Lung microvascular endothelial cell (primary cell): ENCODE results near the gene SELENOO. TPM values are rescaled to one million over a fixed set of nuclear protein-coding genes. Genes with fewer than 3 reads are reported as not detected.

Experiments used
- DNase-seq, 2 donors: peaks; one replicate each; pipeline versions ENCODE4 v3.0.0 to v3.0.0-alpha.2; 2010; ENCODE audit warnings: low read depth in 2 of 2
- total RNA-seq: library from RNA; depleted of rRNA; stranded (reverse); fragments of >200 nt; gene quantifications from 2 replicates; pipeline ENCODE4 v1.2.1, GENCODE V29; 2014

SELENOO gene
- total RNA-seq, 1 donor from 2014 or later = 14.1 TPM

DNA sequence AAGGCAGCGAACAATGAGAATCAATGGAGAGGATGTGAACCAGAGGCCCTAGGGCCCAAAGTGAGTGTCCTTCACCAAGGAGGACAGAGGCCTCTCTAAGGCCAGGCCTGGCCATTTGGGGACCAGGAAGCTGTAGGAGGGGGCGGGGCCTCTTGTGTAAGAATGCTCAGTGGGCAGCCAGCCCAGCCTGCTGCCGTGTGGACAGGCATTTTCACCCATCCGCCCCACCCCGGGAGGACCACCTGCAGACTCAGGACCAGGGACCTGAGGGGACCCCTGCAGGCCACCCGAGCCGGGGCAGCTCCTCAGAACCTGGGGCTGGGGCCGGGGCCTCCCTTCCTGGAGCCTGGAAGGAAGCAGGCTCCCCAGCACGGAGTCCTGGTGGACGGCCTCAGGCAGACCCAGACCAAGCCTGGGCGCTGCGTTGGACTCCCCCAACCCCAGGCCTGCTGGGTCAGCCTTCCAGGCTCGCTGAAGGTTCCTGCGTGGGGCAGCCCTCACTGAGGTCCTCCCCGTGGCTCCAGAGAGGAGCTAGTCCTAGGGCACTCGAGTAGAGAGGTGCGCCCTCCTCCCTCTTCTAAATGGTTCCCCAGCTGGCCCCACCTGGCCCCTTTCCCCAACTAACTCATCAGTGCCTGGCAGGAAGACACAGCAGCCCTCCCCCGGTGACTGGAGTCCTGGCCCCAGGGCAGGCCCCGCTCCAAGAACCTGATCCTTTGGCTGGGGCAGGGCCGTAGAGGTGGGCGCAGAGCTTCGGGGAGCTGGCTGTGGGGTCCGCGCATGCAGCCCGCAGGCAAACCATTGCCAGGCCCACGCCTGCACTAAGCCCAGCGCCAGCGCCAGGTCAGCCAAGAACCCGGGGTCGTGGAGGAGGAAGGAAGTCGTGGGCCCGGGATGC is 16.6 kb upstream of the SELENOO start:
- DNase-seq = peak in 1 of 2 donors; percentile 35

DNA sequence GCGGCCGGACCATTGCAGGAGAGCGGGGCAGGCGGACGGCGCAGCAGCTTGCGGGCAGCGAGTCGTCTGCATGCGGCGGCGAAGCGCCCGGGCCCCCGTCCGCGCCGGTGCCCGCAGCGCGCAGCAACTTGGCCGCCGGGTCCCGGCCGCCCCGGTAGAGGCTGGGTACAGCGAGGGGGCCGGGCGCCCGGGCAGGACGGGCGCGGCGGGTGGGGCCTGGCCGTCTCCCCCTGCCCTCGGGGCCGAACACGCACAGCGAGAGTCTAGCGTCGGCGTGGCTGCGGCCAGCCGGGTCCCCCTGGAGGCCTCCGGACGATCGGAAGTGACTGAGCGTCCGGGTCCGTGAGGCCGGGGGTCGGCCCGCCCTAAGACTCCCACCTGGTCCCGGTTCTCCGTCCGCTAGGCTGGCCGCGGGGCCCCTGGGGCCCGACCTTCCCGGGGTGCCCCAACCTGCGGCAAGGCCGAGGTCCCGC is 15.9 kb upstream of the SELENOO start:
- DNase-seq = peak in 1 of 2 donors; percentile 39

DNA sequence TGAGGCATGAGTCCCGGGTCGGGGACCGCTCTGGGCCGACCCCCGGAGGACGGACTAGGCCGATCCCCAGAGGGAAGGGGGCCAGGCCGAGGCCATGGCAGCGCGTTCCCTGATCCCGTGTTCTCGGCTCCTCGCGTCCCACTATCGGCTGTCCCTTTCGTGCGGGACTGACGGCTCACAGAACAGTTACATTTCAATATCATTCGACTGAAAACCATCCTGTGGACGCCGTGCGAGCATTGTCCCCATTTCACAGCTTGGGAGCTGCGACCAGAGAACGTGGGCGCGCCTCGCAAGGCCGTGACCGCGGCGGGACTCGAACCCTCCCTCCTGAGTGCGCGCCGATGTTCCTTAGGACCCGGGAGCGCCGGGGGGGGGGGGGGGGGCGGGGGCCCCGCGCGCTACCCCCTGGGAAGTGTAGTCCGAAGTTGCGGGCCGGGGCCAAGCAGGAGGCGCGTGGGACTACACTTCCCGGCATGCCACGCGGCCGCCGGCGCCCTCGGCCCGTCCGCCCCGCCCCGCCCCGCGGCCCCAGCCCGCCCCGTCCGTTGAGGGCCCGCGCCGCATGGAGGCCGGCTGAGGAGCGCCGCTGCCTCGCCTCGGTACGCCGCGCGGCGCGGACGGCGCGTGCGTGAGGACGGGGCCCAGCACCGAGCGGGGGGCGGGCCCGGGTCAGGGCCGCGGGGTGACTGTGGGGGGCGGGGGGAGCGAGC is 15.3 kb upstream of the SELENOO start, which contains the start of gene TRABD:
TRABD (plus strand) TSS at position 539 of the 713 bp plus-strand sequence. CDS start 7,148 bp downstream, outside the sequence.
- DNase-seq = peak; percentile 92 to 93

DNA sequence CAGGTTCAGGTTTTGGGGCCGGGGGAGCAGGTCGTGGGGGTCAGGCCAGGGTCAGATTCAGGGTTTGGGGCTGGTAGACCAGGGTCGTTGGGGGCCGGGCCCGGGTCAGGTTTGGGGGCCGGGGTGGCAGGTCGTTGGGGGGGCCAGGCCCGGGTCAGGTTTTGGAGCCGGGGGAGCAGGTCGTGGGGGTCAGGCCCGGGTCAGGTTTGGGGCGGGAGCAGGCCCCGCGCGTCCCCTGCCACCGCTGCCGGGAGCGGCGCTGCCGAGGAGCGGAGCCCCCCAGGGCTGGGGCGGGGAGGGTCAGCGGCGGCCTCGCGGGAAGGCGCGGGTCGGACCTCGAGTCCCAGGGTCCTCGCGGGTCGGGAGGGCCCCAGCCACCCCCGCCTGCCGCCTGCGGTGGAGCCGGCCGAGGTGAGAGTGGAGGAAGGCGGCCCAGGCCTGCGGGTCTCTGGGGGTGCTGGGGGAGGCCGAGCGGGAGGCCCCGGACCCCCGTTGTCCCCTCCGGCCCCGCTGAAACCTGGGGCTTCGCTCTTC is 14.6 kb upstream of the SELENOO start:
- no peak for DNase-seq

DNA sequence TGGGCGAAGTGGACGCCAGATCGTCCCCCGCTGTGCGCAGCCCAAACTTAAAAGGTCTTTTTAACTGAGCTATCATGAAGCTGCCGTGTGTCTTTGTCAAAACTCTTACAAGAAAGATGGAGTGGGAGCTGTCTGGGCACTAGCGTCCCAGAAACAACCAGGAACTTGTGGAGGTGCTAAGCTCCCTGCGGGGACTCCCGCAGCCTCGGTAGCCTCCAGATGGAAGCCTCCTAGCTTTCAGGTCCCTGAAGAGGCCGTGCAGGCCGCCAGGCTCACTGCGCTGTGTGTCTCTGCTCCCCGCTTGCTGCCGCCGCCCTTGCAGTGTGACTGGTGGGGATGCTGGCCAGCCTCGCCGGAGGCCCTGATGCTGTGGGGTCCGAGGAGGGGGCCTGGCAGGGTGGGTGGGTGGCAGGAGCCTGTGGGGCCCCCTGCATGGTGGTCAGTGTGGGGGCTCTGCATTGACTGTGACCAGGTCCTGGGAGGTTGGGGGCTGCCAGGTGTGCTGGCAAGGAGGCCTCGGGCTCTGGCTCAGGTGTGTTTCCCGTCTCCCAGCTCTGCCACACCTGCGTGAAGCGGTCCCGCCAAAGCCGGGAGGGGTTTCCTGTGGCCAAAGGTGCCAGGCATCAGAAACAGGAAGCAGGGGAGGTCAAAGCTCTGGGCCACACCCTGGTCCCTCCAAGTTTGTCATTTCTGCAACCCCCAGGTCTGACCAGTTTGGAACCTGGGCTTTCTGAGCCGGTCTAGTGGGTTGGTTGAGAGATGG is 13.9 kb upstream of the SELENOO start:
- peak; percentile 24 to 28 for DNase-seq

DNA sequence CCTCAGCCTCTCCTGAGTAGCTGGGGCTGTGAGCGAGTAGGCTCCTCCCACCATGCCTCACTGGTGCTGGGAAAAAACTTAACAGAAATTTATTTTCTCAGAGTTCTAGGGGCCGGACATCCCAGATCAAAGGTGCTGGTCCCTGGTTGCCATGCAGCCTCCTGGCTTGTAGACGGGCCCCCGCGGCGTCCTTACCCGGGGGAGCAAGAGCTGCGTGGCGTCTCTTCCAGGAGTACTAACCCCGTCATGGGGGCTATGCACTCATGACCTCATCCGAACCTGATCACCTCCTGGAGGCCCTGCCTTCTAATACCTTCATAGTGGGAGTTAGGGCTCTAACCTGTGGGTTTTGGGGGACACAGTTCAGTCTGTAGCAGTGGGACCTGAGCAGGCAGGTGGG is 12.5 kb upstream of the SELENOO start:
- no peak for DNase-seq

DNA sequence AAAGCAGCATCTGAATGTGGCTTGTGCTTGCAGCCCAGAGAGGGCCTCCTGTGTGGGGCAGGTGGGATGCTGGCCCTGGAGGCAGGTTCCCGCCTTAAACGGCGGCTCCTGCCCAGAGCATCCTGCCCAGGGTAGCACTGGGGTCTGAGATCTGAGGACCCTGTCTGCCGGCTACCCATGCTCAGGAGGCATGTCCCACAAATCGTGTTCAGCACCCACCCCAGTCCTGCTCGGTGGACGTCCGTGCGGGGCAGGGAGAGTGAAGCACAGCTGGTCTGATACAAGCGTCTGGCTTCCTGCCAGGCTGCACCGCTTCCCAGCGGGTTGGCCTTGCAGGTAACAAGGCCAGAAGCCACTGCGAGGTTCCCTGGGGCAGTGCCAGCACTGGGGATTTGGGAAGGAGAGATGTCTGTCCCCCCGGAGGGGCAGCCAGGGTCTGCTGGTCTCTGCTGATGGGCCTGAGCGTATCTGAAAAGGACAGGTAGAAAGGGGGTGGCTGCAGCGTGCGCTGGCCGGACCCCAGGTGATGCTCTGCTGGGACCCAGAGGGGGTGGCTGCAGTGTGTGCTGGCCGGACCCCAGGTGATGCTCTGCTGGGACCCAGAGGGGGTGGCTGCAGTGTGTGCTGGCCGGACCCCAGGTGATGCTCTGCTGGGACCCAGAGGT is 11.5 kb upstream of the SELENOO start:
- DNase-seq = no peak

DNA sequence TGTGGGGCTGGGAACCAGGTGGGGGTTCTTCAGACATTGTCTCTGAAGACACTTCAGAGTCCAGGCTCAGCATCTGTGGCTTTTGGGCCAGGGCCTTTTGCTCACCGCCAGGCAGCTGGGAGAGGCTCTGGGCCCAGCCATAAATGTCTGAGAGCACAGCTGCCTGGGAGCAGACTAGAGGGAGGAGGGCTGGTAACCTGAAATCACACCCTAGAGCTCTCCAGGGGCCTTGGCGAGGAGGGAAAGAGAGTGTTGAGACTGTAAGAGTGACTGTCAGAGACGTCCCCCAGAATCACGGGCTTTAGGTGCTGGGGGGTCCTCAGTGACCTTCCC is 11.0 kb upstream of the SELENOO start:
- DNase-seq = no peak

DNA sequence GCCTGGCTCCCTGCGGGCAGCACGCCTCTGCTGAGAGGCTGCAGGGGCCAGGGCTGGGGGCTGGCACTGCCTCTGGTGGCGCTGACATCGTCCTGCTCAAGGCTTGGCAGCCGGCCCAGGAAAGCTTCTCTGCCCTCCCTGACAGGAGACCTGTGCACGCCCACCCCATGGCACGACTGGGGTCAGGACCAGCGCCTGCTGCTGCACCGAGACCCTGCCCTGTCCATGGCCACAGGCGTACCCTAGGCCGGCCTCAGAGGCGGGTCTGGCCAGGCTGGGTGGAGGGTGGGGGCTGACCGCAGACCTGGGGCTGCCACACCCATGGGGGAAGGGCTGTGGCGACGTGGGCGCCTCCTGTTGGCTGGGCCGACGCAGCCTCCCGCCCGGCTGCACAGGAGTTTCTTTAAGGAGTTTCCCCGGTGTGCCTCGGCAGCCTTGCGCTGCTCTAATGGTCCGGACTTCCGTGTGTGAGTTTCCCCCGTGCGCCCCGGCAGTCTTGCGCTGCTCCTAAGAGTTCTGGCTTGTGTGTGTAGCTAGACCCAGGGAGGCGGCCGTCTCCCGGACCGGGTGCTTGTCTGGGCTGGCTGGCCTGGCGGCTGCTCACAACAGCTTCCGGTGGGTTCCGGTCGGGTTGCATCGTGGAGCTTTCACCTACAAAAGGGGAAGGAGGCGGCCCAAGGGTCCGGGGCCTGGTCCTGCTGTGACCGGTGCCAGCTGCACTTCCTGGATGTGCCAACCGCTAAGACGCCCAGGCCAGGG is 10.4 kb upstream of the SELENOO start:
- peak; percentile 53 to 56 for DNase-seq

DNA sequence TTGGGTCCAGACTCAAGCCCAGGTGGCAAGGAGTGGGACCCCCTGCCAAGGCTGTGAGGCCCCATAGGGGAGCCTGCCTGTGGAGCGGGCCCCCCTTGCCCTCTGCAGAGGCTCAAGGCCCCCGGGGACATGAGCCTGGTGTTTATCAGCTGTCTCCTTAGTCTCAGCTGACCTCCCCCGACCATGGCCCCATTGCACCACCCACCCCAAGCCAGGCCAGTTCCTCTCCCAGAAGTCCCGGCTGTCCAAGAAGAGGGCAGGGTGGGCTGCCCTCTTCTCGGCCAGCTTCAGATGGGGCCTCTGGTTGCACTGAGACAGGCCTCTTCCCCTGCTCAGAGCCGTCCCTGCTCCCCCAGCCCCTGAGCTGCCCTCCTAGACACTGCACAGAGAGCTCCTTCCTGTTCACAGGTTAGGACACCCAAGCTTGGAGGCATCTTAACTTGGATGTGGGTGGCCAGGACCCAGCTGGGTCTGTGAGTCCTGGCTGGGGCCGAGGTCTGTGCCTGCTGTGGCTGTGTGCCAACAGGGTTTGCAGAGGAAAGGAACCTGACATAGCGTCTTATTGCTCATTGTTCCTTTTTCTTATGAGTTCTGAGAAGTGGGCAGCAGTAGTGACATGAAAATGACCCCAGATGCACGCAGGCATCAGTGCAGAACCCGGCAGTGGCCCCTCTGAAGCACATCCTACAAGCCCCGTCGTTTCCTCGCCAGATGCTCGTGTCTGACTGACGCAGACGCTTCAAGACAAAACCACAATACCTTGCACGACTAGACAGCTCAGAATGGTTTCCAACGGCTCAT is 9.7 kb upstream of the SELENOO start:
- peak in 1 of 2 donors; percentile 37 for DNase-seq

DNA sequence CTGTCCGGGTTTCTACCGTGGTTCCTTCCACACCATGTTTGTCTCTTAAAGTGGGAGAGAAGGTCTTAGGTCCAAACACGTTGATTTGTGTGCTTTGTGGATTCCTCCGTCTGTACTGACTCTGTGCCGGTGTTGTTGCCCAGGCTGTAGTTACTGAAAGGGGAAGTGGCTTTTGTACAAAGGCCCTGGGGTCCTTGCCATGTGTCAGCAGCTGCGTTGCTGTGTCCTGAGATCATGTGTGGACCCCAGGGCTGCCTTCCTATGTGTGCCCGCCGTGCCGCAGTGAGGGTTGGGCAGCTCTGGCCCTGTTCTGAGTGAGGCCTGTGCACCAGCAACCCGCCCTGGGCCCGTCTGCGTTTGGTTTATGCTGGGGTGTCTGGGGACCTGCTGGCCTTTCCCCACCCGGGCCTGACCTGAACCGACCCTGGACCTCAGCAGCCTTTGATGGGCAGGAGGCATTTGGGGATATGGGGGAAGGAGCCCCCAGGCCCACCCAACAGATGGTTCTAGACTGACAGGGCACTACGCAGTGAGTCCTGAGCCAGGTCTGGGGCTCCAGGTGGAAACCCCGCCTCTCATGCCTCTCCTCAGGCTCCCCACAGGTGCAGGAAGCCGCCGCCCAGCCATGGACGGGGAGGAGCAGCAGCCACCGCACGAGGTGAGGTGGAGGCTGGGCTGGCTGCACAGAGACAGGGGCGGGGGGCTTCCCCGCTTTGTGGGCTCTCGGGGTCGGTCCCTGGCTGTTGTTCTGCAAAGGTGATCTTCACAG is 8.2 kb upstream of the SELENOO start:
- DNase-seq = no peak

DNA sequence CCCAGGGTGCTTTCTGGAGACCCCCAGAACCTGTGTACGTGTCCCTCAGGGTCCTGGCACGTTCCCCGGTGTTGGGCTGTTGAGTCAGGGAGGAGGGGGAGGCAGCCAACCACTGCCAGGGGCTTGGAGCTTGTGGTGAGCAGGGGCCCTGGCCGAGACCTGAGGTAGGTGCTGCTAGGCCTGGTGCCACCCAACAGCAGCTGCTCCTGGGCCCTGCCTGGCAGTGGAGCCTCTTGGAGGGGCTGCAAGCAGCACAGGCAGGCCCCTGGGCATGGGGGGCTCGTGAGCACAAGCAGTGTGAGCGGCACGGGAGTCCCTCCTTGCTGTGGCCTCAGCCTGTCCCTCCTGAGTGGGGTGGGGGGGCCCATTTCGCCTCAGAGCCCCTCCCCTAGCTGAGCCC is 7.2 kb upstream of the SELENOO start:
- no peak for DNase-seq

DNA sequence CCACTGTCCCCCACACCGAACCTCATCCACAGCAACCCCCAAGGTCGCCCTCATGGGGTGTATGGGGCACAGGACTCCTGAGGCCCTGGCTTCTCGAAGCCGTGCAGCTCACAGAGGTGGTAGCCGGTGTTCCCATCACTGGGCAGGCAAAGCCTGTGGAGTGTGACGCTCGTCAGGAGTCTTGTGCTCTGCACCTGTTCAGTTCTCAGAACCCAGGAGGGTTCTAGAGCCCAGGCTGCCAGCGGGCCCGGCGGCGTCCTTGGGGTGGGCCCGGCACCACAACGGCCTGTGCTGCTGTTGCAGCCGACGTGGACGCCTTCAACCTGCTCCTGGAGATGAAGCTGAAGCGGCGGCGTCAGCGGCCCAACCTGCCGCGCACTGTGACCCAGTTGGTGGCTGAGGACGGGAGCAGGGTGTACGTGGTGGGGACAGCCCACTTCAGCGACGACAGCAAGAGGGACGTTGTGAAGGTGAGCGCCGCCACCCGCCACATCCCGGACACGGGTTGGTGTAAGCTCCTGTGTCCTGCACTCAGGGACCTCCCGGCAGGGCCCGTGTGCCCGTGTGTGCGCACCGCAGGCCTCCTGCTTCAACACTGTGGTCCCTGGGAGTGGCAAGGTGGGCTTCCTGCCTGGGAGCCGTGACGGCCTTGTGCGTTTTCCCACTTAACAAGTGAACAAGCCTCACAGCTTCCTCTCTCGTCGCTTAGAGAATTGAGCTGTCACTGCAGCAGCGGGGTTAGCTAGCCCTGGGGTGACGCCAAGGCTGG is 6.6 kb upstream of the SELENOO start:
- no peak for DNase-seq

DNA sequence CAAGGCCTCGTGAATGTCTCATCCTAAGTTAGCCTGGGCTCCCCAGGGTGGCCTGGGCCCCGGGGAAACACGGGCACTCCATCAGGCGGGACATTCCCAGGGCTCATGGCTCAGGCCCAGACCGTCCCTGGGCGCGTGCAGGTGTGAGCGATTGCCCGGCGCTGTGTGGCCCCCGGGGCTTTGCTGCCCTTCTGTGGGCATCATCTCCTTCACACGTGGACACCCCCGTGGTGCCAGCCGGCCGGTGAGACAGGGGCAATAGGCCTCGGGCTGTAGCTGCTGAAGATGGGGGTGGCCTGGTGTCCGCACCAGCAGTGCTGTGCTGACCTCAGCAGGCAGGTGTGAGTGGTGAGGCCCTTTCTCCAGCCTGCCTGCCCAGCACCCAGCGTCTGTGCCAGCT is 4.6 kb upstream of the SELENOO start:
- DNase-seq = no peak

DNA sequence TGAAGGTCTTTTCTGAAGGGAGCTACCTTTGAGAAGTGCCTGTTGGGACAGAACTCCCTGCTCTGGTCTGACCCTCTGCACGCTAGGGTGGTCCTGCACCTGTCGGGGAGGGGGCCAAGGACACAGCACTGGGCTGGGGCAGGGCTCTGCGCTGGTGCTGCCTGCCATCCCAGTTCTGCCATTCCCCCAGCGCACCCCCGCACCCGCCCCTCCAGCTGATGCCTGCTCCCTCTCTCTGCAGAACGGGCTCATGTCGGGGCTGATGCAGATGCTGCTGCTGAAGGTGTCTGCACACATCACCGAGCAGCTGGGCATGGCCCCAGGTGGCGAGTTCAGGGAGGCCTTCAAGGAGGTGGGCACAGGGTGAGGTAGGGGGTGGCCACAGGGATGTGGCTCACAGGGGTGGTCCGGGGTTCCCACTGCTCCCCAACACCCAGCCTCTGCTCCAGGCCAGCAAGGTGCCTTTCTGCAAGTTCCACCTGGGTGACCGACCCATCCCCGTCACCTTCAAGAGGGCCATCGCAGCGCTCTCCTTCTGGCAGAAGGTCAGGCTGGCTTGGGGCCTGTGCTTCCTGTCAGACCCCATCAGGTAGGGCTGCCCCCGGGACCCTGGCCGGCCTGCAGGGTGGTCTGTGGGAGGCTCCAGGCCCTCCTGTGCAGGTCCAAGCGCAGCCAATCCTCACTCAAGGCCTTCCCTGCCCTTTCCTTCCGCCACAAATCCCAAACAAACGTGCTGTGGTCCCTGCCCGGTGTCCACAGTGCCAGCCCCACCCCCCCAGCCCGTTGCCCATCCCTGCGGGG is 3.6 kb upstream of the SELENOO start:
- no peak for DNase-seq

DNA sequence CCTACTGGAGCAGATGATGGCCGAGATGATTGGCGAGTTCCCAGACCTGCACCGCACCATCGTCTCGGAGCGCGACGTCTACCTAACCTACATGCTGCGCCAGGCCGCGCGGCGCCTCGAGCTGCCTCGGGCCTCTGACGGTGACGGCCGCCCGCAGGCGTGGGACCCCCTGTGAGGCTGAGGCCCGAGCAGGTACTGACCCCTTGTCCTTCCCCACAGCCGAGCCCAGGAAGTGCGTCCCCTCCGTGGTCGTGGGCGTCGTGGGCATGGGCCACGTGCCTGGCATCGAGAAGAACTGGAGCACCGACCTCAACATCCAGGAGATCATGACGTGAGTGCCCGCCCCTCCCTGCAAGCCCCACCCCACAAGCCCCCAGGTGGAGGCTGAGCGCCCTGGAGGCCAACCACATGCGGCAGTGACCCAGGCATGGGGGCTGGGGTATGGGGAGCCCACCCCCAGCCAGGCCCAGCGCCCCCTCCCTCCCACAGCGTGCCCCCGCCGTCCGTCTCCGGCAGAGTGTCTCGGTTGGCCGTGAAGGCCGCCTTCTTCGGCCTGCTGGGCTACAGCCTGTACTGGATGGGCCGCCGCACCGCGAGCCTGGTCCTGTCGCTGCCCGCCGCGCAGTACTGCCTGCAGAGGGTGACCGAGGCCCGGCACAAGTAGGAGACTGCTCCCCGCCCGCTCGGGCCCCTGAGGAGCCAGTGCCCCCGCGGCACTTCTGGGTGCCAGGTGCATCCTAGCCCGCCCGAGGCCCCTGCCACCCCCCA is 2.8 kb upstream of the SELENOO start:
- DNase-seq = no peak
